DMS79 treated with DMSO at 0.1 percent for 48 hours (cell line): ENCODE data around the gene AKT1.

Experiments used
- DNase-seq: peaks from one replicate; lab custom pipeline; 2025; lab: John Stamatoyannopoulos, UW

Gene AKT1

GRCh38 chr14:104799244-104800014 is 3.9 kb upstream of the AKT1 start:
- DNase-seq = no peak

- no peak for DNase-seq
Observed at GRCh38 chr14:104798300-104799243, 3.0 kb upstream of the AKT1 start.

GRCh38 chr14:104797115-104798044 is 1.8 kb upstream of the AKT1 start:
- DNase-seq = no peak

GRCh38 chr14:104796687-104797081 is 1.1 kb upstream of the AKT1 start:
- no peak for DNase-seq

- no peak for DNase-seq
Observed at GRCh38 chr14:104795781-104796686, 486 bp upstream of the AKT1 start.

GRCh38 chr14:104794631-104794992 is 936 bp downstream of the AKT1 start:
- DNase-seq = no peak

GRCh38 chr14:104794099-104794498 is 1.4 kb downstream of the AKT1 start:
- DNase-seq = no peak

GRCh38 chr14:104793703-104793959 is 1.9 kb downstream of the AKT1 start:
- DNase-seq = no peak

- no peak for DNase-seq
Observed at GRCh38 chr14:104792945-104793702, 2.4 kb downstream of the AKT1 start.

- peak; percentile 31 for DNase-seq
Observed at GRCh38 chr14:104792101-104792884, 3.3 kb downstream of the AKT1 start.

GRCh38 chr14:104791425-104791824 is 4.1 kb downstream of the AKT1 start:
- no peak for DNase-seq

- DNase-seq = no peak
Observed at GRCh38 chr14:104789752-104790743, 5.5 kb downstream of the AKT1 start.

GRCh38 chr14:104788873-104789663 is 6.5 kb downstream of the AKT1 start:
- DNase-seq = no peak

GRCh38 chr14:104788161-104788818 is 7.3 kb downstream of the AKT1 start:
- DNase-seq = peak; percentile 96

GRCh38 chr14:104787736-104788135 is 7.8 kb downstream of the AKT1 start:
- DNase-seq = no peak

GRCh38 chr14:104786726-104787675 is 8.5 kb downstream of the AKT1 start:
- no peak for DNase-seq
